A549 (cell line): ENCODE data around the gene PARP8. TPM values are rescaled to one million over a fixed set of nuclear protein-coding genes. Genes with fewer than 3 reads are reported as not detected.

ENCODE experiments used
- ATAC-seq, 2 experiments: fragments of 200-7000 bp in 1 of 2; fragments of >200 bp in 1 of 2; cut with Nextera tagmentation in 1 of 2; cut with Tn5 transposase in 1 of 2; 3 replicates each; pipeline versions ENCODE4 v1.8.0 to v1.9.1; 2018 to 2020; ENCODE audit warnings: mild to moderate bottlenecking in 1 of 2, moderate library complexity in 1 of 2
- CTCF ChIA-PET: fragments of 300-600 bp; sonication (Branson Sonifier 250); formaldehyde crosslinking; extraction: SDS; loops from one replicate; lab custom pipeline; 2021; ENCODE audit warnings: antibody characterized with exemption, inconsistent platforms; lab: Yijun Ruan, JAX
- POLR2A ChIA-PET: fragments of 350-600 bp; formaldehyde crosslinking; extraction: SDS; loops from one replicate; lab custom pipeline; 2021; ENCODE audit warnings: antibody characterized with exemption, inconsistent platforms; lab: Yijun Ruan, JAX
- DNase-seq, 2 experiments: peaks; one replicate each; pipeline versions ENCODE4 v3.0.0 to v3.0.0-alpha.2; 2011 to 2016; ENCODE audit warnings: low read depth in 1 of 2, low spot score in 1 of 2
- FAIRE-seq: peaks from 2 replicates; lab custom pipeline; 2011; peaks lifted over from hg19 to GRCh38; lab: Jason Lieb, UNC
- H3K27ac ChIP-seq, 2 experiments: fragments of >200 bp; sonication (Bioruptor Twin); formaldehyde crosslinking; 3 replicates each; pipeline ENCODE4 v1.5.1; 2016 to 2017
- H3K4me1 ChIP-seq: fragments of >200 bp; sonication (Bioruptor Twin); formaldehyde crosslinking; 3 replicates; pipeline ENCODE4 v1.6.1; 2016
- H3K4me2 ChIP-seq: fragments of >200 bp; sonication (Bioruptor Twin); formaldehyde crosslinking; 3 replicates; pipeline ENCODE4 v1.6.1; 2016
- H3K4me3 ChIP-seq: fragments of >200 bp; sonication (Bioruptor Twin); formaldehyde crosslinking; 3 replicates; pipeline ENCODE4 v1.5.1; 2016
- H3K9me3 ChIP-seq: fragments of >200 bp; sonication (Bioruptor Twin); formaldehyde crosslinking; 3 replicates; pipeline ENCODE4 v1.6.1; 2016
- ATOH8 ChIP-seq: fragments of 250-450 bp; sonication (Bioruptor Pico); IDR thresholded peaks from 2 replicates; pipeline ENCODE4 v1.5.0; 2020; ENCODE audit warnings: low read depth, mild to moderate bottlenecking, moderate library complexity
- BCL3 ChIP-seq: fragments of >200 bp; sonication (Bioruptor Twin); formaldehyde crosslinking; IDR thresholded peaks from 3 replicates; pipeline ENCODE4 v1.6.1; 2016
- BHLHE40 ChIP-seq: IDR thresholded peaks from 2 replicates; pipeline ENCODE4 v1.6.1; 2012; ENCODE audit warnings: low read depth, low read length, inconsistent platforms
- CBX2 ChIP-seq: fragments of 200-600 bp; sonication (generic); IDR thresholded peaks from 2 replicates; pipeline ENCODE4 v1.6.1; 2016; ENCODE audit warnings: low read depth, mild to moderate bottlenecking, borderline replicate concordance
- CBX8 ChIP-seq: fragments of 200-600 bp; sonication (generic); IDR thresholded peaks from 2 replicates; pipeline ENCODE4 v1.6.1; 2016
- E2F6 ChIP-seq: IDR thresholded peaks from 2 replicates; pipeline ENCODE4 v1.6.1; 2012; ENCODE audit warnings: low read depth, borderline replicate concordance
- FOSL2 ChIP-seq, 2 experiments: fragments of 450-650 bp in 1 of 2; fragments of >200 bp in 1 of 2; sonication (Bioruptor Twin) in 1 of 2; formaldehyde crosslinking; IDR thresholded peaks; 2 replicates each; pipeline versions ENCODE4 v1.5.0 to v1.6.1; 2016 to 2020; ENCODE audit warnings: mild to moderate bottlenecking in 1 of 2, moderate library complexity in 1 of 2
- HEYL ChIP-seq: fragments of 250-450 bp; sonication (Bioruptor Pico); IDR thresholded peaks from 2 replicates; pipeline ENCODE4 v1.8.0; 2021; ENCODE audit warnings: mild to moderate bottlenecking, moderate library complexity
- HMGXB4 ChIP-seq: fragments of 250-450 bp; sonication (Bioruptor Pico); IDR thresholded peaks from 2 replicates; pipeline ENCODE4 v1.5.0; 2021; ENCODE audit warnings: mild to moderate bottlenecking, moderate library complexity, borderline replicate concordance
- HOXB13 ChIP-seq: fragments of 250-450 bp; sonication (Bioruptor Pico); IDR thresholded peaks from 2 replicates; pipeline ENCODE4 v1.5.0; 2020; ENCODE audit warnings: low read depth, mild to moderate bottlenecking, moderate library complexity
- HOXB5 ChIP-seq: fragments of 250-450 bp; sonication (Bioruptor Pico); IDR thresholded peaks from 2 replicates; pipeline ENCODE4 v1.5.0; 2020; ENCODE audit warnings: mild to moderate bottlenecking, moderate library complexity
- JUN ChIP-seq, 2 experiments: fragments of >200 bp; sonication (Bioruptor Twin); formaldehyde crosslinking; IDR thresholded peaks; 2 replicates in 1 of 2; 3 replicates in 1 of 2; pipeline ENCODE4 v1.6.1; 2016 to 2017
- KDM5A ChIP-seq: fragments of 200-600 bp; sonication (generic); IDR thresholded peaks from 2 replicates; pipeline ENCODE4 v1.6.1; 2016; ENCODE audit warnings: antibody characterized with exemption, mild to moderate bottlenecking
- MYC ChIP-seq: IDR thresholded peaks from 2 replicates; pipeline ENCODE4 v1.6.1; 2012; ENCODE audit warnings: mild to moderate bottlenecking, inconsistent platforms, low read length, improper control_type of control experiment, borderline replicate concordance
- PHF8 ChIP-seq: fragments of 200-600 bp; sonication (generic); IDR thresholded peaks from 2 replicates; pipeline ENCODE4 v1.6.1; 2016; ENCODE audit warnings: low read depth, mild to moderate bottlenecking, antibody characterized with exemption, moderate library complexity, borderline replicate concordance
- RARB ChIP-seq: fragments of 250-450 bp; sonication (Bioruptor Pico); IDR thresholded peaks from 2 replicates; pipeline ENCODE4 v1.8.0; 2021; ENCODE audit warnings: mild to moderate bottlenecking, moderate library complexity
- RCOR1 ChIP-seq: fragments of 150-350 bp; IDR thresholded peaks from 2 replicates; pipeline ENCODE4 v1.6.1; 2014; ENCODE audit warnings: antibody characterized with exemption, low read length, low read depth
- REST ChIP-seq: fragments of 200-600 bp; sonication (generic); IDR thresholded peaks from 2 replicates; pipeline ENCODE4 v1.6.1; 2016; ENCODE audit warnings: antibody characterized with exemption, mild to moderate bottlenecking, moderate library complexity
- RFX5 ChIP-seq: fragments of 450-650 bp; IDR thresholded peaks from 2 replicates; pipeline ENCODE4 v1.7.1; 2014; ENCODE audit warnings: antibody characterized with exemption, mild to moderate bottlenecking, moderate library complexity
- SMC3 ChIP-seq: fragments of >200 bp; sonication (Bioruptor Twin); formaldehyde crosslinking; IDR thresholded peaks from 3 replicates; pipeline ENCODE4 v1.6.1; 2018; ENCODE audit warnings: inconsistent platforms
- TP53 ChIP-seq: fragments of 250-450 bp; sonication (Bioruptor Pico); IDR thresholded peaks from 2 replicates; pipeline ENCODE4 v1.5.0; 2021; ENCODE audit warnings: mild to moderate bottlenecking, moderate library complexity
- ZFP36 ChIP-seq: fragments of 450-650 bp; IDR thresholded peaks from 2 replicates; pipeline ENCODE4 v1.6.1; 2014; ENCODE audit warnings: borderline replicate concordance; ENCODE audit not compliant: partially characterized antibody
- ZNF302 ChIP-seq: fragments of 250-450 bp; sonication (Bioruptor Pico); IDR thresholded peaks from 2 replicates; pipeline ENCODE4 v1.9.0; 2021; ENCODE audit warnings: inconsistent platforms, mild to moderate bottlenecking, moderate library complexity
- WGBS: methylation state at CpG from one replicate; pipeline ENCODE4 v1.1.6; 2017; ENCODE audit errors: missing lambda C conversion rate; 5-methylcytosine and 5-hydroxymethylcytosine counted together
- polyA plus RNA-seq, 4 experiments: library from polyadenylated mRNA; depleted of rRNA in 3 of 4; stranded (reverse); fragments of >200 nt; fragmentation: RNase III in 1 of 4; extraction: RNeasy Plus Mini Kit Qiagen cat#74134 plus additional on column Dnase treatment in 1 of 4; gene quantifications; 2 replicates in 3 of 4; 3 replicates in 1 of 4; pipeline ENCODE4 v1.2.3, GENCODE V29; 2011 to 2017

The PARP8 gene
- polyA plus RNA-seq, 2 of the 4 experiments (the other 2 are of a cell fraction), result 0.01 to 0.48 TPM

GRCh38 chr5:50832657-50833284, 166.3 kb downstream of the PARP8 start:
- no peak for FAIRE-seq
- CTCF ChIA-PET, result no interaction called here

GRCh38 chr5:50836356-50836755, 169.9 kb downstream of the PARP8 start:
- DNase-seq, result no peak
- no peak overlapping the region for H3K27ac ChIP-seq
- FAIRE-seq, result no peak
- no peaks in the 10 kb centered on the region for H3K9me3 ChIP-seq
- H3K4me2 ChIP-seq, result no peak overlapping the region
- WGBS, result 6% methylated on average over 2 of the region's 2 CpGs
- TF ChIP-seq ATOH8 (no peak), PHF8 (no peak), ZNF302 (CRISPR knock-in tag) (no peak)
- TF ChIP-seq, all 56 proteins: peak for 0
- ATAC-seq, result no peak
- POLR2A ChIA-PET, result no interaction called here
- Histone ChIP-seq H3K4me1 (no peaks in the 10 kb centered on the region), H3K4me3 (no peak overlapping the region)
- CTCF ChIA-PET, result no interaction called here

More at GRCh38 chr5:50832657-50833284, 166.3 kb downstream of the PARP8 start:
- no peaks in the 10 kb centered on the region for H3K4me1 ChIP-seq
- no peaks in the 10 kb centered on the region for H3K9me3 ChIP-seq
- DNase-seq (no peak), ATAC-seq (no peak)
- TF ChIP-seq E2F6, result no peak
- no peak for TF ChIP-seq KDM5A
- no peak for TF ChIP-seq CBX2
- TF ChIP-seq FOSL2 (IDR thresholded peaks at IDR 0.05), result no peak
- no peak for TF ChIP-seq FOSL2 (CRISPR knock-in tag; IDR thresholded peaks at IDR 0.05)
- no peak for TF ChIP-seq HOXB13
- no peak for TF ChIP-seq MYC
- TF ChIP-seq RCOR1, result no peak
- no peak for TF ChIP-seq HEYL (CRISPR knock-in tag)
- TF ChIP-seq HMGXB4, result no peak
- TF ChIP-seq SMC3, result no peak
- TF ChIP-seq REST, result no peak
- H3K4me2 ChIP-seq, result no peak overlapping the region
- no peak overlapping the region for H3K27ac ChIP-seq
- 10% methylated on average over 4 of the region's 4 CpGs for WGBS
- POLR2A ChIA-PET, result no interaction called here
- H3K4me3 ChIP-seq, result no peak overlapping the region

- Histone ChIP-seq H3K4me2 (no peak overlapping the region), H3K9me3 (no peaks in the 10 kb centered on the region), H3K27ac (no peak overlapping the region), H3K4me3 (no peak overlapping the region), H3K4me1 (no peaks in the 10 kb centered on the region)
- ATAC-seq, result no peak
- DNase-seq, result no peak
- no peak for FAIRE-seq
- CTCF ChIA-PET, result no interaction called here
- POLR2A ChIA-PET, result no interaction called here
- TF ChIP-seq BHLHE40 (no peak), FOSL2 (IDR thresholded peaks at IDR 0.05) (no peak), FOSL2 (CRISPR knock-in tag; IDR thresholded peaks at IDR 0.05) (no peak), ZFP36 (no peak), BCL3 (no peak), HMGXB4 (no peak), TP53 (CRISPR knock-in tag) (no peak), HOXB5 (CRISPR knock-in tag) (no peak), CBX8 (no peak), RARB (no peak), RFX5 (no peak), JUN (IDR thresholded peaks at IDR 0.05) (no peak)
These were observed 173.0 kb downstream of the PARP8 start for GRCh38 chr5:50839472-50839871.
